WTC11 (cell line): Measurements from ENCODE around the gene IGLL1.

Experiments used
- CREB1 ChIP-seq: sonication (generic); formaldehyde crosslinking; IDR thresholded peaks from 2 replicates; pipeline ENCODE4 v1.8.0; 2023; ENCODE audit warnings: mild to moderate bottlenecking, missing genetic modification reagents
- JUN ChIP-seq: sonication (generic); formaldehyde crosslinking; IDR thresholded peaks from 2 replicates; pipeline ENCODE4 v1.8.0; 2023; ENCODE audit warnings: mild to moderate bottlenecking, missing genetic modification reagents
- KAT7 ChIP-seq: sonication (generic); formaldehyde crosslinking; IDR thresholded peaks from 2 replicates; pipeline ENCODE4 v1.8.1; 2023; ENCODE audit warnings: missing genetic modification reagents, mild to moderate bottlenecking, borderline replicate concordance
- ZNF263 ChIP-seq: sonication (generic); formaldehyde crosslinking; IDR thresholded peaks from 2 replicates; pipeline ENCODE4 v1.8.1; 2022; ENCODE audit warnings: low read depth, mild to moderate bottlenecking, moderate library complexity, missing genetic modification reagents
- TF ChIP-seq, protein P1 (sequence below): fragments of 200-600 bp; IDR thresholded peaks from 2 replicates; pipeline ENCODE4 v1.8.0; 2022; ENCODE audit warnings: antibody characterized with exemption
- TF ChIP-seq, protein P2 (sequence below): sonication (generic); formaldehyde crosslinking; IDR thresholded peaks from 2 replicates; pipeline ENCODE4 v1.8.0; 2022; ENCODE audit warnings: mild to moderate bottlenecking, missing genetic modification reagents

DNA sequence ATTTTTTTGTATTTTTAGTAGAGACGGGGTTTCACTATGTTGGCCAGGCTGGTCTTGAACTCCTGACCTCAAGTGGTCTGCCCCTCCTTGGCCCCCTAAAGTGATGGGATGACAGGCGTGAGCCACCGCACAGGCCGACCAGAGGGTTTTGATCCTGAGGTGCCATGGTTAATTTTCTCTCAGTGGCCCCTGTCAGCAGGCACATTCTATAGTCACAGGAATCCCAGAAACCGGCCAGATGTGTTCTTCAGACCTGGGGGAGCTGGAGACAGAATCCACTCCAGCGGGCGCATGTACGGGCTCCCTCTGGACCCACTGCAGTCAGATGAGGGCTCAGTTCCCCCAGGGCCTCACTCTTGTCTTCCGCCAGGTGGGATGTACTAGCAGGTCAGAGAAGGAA, 17.0 kb downstream of the IGLL1 start:
- no peak for TF ChIP-seq KAT7 (CRISPR knock-in tag)
- TF ChIP-seq CREB1 (CRISPR knock-in tag): no peak
- TF ChIP-seq, protein P1, sequence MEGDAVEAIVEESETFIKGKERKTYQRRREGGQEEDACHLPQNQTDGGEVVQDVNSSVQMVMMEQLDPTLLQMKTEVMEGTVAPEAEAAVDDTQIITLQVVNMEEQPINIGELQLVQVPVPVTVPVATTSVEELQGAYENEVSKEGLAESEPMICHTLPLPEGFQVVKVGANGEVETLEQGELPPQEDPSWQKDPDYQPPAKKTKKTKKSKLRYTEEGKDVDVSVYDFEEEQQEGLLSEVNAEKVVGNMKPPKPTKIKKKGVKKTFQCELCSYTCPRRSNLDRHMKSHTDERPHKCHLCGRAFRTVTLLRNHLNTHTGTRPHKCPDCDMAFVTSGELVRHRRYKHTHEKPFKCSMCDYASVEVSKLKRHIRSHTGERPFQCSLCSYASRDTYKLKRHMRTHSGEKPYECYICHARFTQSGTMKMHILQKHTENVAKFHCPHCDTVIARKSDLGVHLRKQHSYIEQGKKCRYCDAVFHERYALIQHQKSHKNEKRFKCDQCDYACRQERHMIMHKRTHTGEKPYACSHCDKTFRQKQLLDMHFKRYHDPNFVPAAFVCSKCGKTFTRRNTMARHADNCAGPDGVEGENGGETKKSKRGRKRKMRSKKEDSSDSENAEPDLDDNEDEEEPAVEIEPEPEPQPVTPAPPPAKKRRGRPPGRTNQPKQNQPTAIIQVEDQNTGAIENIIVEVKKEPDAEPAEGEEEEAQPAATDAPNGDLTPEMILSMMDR: no peak
- TF ChIP-seq ZNF263: no peak
- TF ChIP-seq, protein P2, sequence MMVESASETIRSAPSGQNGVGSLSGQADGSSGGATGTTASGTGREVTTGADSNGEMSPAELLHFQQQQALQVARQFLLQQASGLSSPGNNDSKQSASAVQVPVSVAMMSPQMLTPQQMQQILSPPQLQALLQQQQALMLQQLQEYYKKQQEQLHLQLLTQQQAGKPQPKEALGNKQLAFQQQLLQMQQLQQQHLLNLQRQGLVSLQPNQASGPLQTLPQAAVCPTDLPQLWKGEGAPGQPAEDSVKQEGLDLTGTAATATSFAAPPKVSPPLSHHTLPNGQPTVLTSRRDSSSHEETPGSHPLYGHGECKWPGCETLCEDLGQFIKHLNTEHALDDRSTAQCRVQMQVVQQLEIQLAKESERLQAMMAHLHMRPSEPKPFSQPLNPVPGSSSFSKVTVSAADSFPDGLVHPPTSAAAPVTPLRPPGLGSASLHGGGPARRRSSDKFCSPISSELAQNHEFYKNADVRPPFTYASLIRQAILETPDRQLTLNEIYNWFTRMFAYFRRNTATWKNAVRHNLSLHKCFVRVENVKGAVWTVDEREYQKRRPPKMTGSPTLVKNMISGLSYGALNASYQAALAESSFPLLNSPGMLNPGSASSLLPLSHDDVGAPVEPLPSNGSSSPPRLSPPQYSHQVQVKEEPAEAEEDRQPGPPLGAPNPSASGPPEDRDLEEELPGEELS (CRISPR knock-in tag): no peak
- no peak for TF ChIP-seq JUN (CRISPR knock-in tag)
